ENCODE data around the gene TUBG2. TPM values are rescaled to one million over a fixed set of nuclear protein-coding genes. Genes with fewer than 3 reads are reported as not detected.
"Not testable (repeated sequence)": the region's sequence is repeated elsewhere in the genome, so short reads cannot be mapped to it uniquely, and the experiment has no call there.

Gene TUBG2
- 7.4 and 8.7 TPM in 2 replicates for total RNA-seq (2014; rRNA removed; shearing (Covaris generic))

GRCh38 chr17:42659079-42659931 is at the start of gene TUBG2:
TSS of gene TUBG2 (plus strand) at chr17:42659284. CDS start at chr17:42659504, 220 bp downstream.
- peak; percentile 86 for DNase-seq (ENCODE audit: low spot score)

- peak; percentile 40 for DNase-seq (ENCODE audit: low spot score)
These were observed 49.0 kb upstream of the TUBG2 start for GRCh38 chr17:42609814-42610801.

- DNase-seq (ENCODE audit: low spot score), result no peak
These were observed 47.1 kb upstream of the TUBG2 start for GRCh38 chr17:42612013-42612412.

- no peak for DNase-seq (ENCODE audit: low spot score)
These were observed 45.3 kb upstream of the TUBG2 start for GRCh38 chr17:42613699-42614295.

- DNase-seq (ENCODE audit: low spot score), result no peak
These were observed 41.1 kb upstream of the TUBG2 start for GRCh38 chr17:42617956-42618431.

GRCh38 chr17:42618442-42619150 is 40.5 kb upstream of the TUBG2 start:
- peak; percentile 81 for DNase-seq (ENCODE audit: low spot score)

GRCh38 chr17:42621987-42622386 is 37.1 kb upstream of the TUBG2 start:
- not testable (repeated sequence) for DNase-seq (ENCODE audit: low spot score)

GRCh38 chr17:42623271-42623670 is 35.8 kb upstream of the TUBG2 start:
- no peak for DNase-seq (ENCODE audit: low spot score)

- DNase-seq (ENCODE audit: low spot score), result peak; percentile 48
These were observed 35.1 kb upstream of the TUBG2 start for GRCh38 chr17:42623732-42624596.

- not testable (repeated sequence) for DNase-seq (ENCODE audit: low spot score)
These were observed 31.9 kb upstream of the TUBG2 start for GRCh38 chr17:42627032-42627764.

- DNase-seq (ENCODE audit: low spot score), result no peak
These were observed 29.6 kb upstream of the TUBG2 start for GRCh38 chr17:42629411-42630009.

GRCh38 chr17:42632949-42633444 is 26.1 kb upstream of the TUBG2 start:
- DNase-seq (ENCODE audit: low spot score), result no peak

- DNase-seq (ENCODE audit: low spot score), result no peak
These were observed 19.5 kb upstream of the TUBG2 start for GRCh38 chr17:42639525-42640113.

- no peak for DNase-seq (ENCODE audit: low spot score)
These were observed 19.0 kb upstream of the TUBG2 start for GRCh38 chr17:42640121-42640520.

GRCh38 chr17:42642336-42642735 is 16.7 kb upstream of the TUBG2 start:
- no peak for DNase-seq (ENCODE audit: low spot score)

GRCh38 chr17:42647778-42648177 is 11.3 kb upstream of the TUBG2 start:
- DNase-seq (ENCODE audit: low spot score), result no peak

- no peak for DNase-seq (ENCODE audit: low spot score)
These were observed 7.7 kb upstream of the TUBG2 start for GRCh38 chr17:42651392-42651791.

Data from HT-29 (cell line).